ENCODE data around the gene BFSP2. TPM values are rescaled to one million over a fixed set of nuclear protein-coding genes. Genes with fewer than 3 reads are reported as not detected.

BFSP2 gene
- polyA plus RNA-seq, 1 experiment = not detected

- Histone ChIP-seq H3K27me3 (ENCODE audit: control insufficient read depth, insufficient read depth, low read length) (no peaks in the 10 kb centered on the region), H3K9me3 (ENCODE audit: control insufficient read depth, insufficient read depth, low read length) (no peaks in the 10 kb centered on the region), H3K27ac (ENCODE audit: low read depth, low read length) (no peak overlapping the region), H3K4me3 (ENCODE audit: low read depth, low read length) (no peak overlapping the region)
- ChIA-PET POLR2A (no interaction called here), CTCF (no interaction called here)
- TF ChIP-seq CTCF (IDR thresholded peaks at IDR 0.05; ENCODE audit: low read depth, low read length) = no peak
- no peak for DNase-seq (ENCODE audit: low read depth, low spot score)
Observed at GRCh38 chr3:133362539-133362938, 37.3 kb upstream of the BFSP2 start.

DNA sequence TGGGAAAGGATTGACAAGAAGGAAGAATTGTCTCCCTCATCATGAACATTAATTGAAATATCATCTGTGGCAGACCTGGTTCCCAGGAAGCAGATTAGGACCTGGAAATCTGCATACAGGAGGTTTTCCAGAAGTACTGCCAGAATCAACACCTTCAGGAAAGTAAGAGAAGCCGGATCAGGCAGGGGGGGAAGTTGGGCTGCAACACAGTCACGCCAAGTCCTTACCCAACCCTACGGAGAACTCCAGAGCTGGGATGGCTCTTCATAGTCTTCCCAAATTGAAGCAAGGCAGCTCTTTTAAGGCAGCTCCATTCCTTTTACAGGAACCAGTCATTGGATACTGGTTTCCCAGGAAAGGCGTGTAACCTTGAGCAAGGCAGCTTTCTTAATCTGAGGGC lies 35.2 kb upstream of the BFSP2 start:
- Histone ChIP-seq H3K4me3 (ENCODE audit: low read depth, low read length) (no peak overlapping the region), H3K27ac (ENCODE audit: low read depth, low read length) (no peak overlapping the region), H3K9me3 (ENCODE audit: control insufficient read depth, insufficient read depth, low read length) (no peaks in the 10 kb centered on the region), H3K27me3 (ENCODE audit: control insufficient read depth, insufficient read depth, low read length) (no peaks in the 10 kb centered on the region)
- CTCF ChIA-PET = interaction anchor here (0.7 kb wide), 1 partner anchor 17 kb away, joined by 3 read pairs; no protein-coding TSS in a partner anchor
- POLR2A ChIA-PET = no interaction called here
- no peak for TF ChIP-seq CTCF (IDR thresholded peaks at IDR 0.05; ENCODE audit: low read depth, low read length)
- no peak for DNase-seq (ENCODE audit: low read depth, low spot score)

GRCh38 chr3:133366921-133367320 lies 32.9 kb upstream of the BFSP2 start:
- H3K9me3 ChIP-seq (ENCODE audit: control insufficient read depth, insufficient read depth, low read length) = no peaks in the 10 kb centered on the region
- DNase-seq (ENCODE audit: low read depth, low spot score) = no peak
- ChIA-PET POLR2A (no interaction called here), CTCF (interaction anchor here (1.6 kb wide), 1 partner anchor 640 kb away, joined by 3 read pairs; no protein-coding TSS in a partner anchor)
- H3K27me3 ChIP-seq (ENCODE audit: control insufficient read depth, insufficient read depth, low read length) = no peaks in the 10 kb centered on the region
- no peak overlapping the region for H3K27ac ChIP-seq (ENCODE audit: low read depth, low read length)
- no peak for TF ChIP-seq CTCF (IDR thresholded peaks at IDR 0.05; ENCODE audit: low read depth, low read length)
- no peak overlapping the region for H3K4me3 ChIP-seq (ENCODE audit: low read depth, low read length)

- DNase-seq (ENCODE audit: low read depth, low spot score) = no peak
- no peak overlapping the region for H3K4me3 ChIP-seq (ENCODE audit: low read depth, low read length)
- H3K27ac ChIP-seq (ENCODE audit: low read depth, low read length) = no peak overlapping the region
- ChIA-PET CTCF (no interaction called here), POLR2A (no interaction called here)
- H3K27me3 ChIP-seq (ENCODE audit: control insufficient read depth, insufficient read depth, low read length) = no peaks in the 10 kb centered on the region
- H3K9me3 ChIP-seq (ENCODE audit: control insufficient read depth, insufficient read depth, low read length) = no peaks in the 10 kb centered on the region
- no peak for TF ChIP-seq CTCF (IDR thresholded peaks at IDR 0.05; ENCODE audit: low read depth, low read length)
Observed at GRCh38 chr3:133367403-133367802, 32.5 kb upstream of the BFSP2 start.

DNA sequence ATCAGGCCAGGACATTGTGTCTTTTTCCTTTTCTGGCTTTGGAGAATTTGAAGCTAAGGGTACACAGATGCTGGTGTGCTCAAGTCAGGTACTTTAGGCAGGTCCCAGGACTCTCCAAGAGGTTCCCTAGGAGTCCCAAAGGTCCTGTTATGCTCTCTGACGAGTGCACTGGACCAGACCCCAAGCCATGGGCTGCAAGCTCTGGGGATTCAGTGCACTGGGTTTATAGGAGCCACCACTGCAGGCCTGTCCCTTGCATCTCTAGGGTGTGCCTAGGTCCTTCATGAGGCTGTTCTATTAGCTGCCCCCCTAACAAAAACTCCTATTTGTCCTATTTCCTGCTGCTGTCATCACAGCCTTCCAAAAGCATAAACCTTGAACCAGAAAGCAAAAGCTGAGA lies 31.9 kb upstream of the BFSP2 start:
- no peak for TF ChIP-seq CTCF (IDR thresholded peaks at IDR 0.05; ENCODE audit: low read depth, low read length)
- ChIA-PET POLR2A (no interaction called here), CTCF (interaction anchor here (0.9 to 1.0 kb wide), 2 partner anchors 9 to 637 kb away, joined by 3 read pairs; no protein-coding TSS in a partner anchor)
- Histone ChIP-seq H3K27me3 (ENCODE audit: control insufficient read depth, insufficient read depth, low read length) (no peaks in the 10 kb centered on the region), H3K4me3 (ENCODE audit: low read depth, low read length) (no peak overlapping the region), H3K9me3 (ENCODE audit: control insufficient read depth, insufficient read depth, low read length) (no peaks in the 10 kb centered on the region), H3K27ac (ENCODE audit: low read depth, low read length) (no peak overlapping the region)
- no peak for DNase-seq (ENCODE audit: low read depth, low spot score)

Measured in AG04450 (cell line).